GM19467 (cell line): ENCODE results near the gene MT1M.
"Not testable (repeated sequence)": the region's sequence is repeated elsewhere in the genome, so short reads cannot be mapped to it uniquely, and the experiment has no call there.

Experiments used
- ATAC-seq: cut with Tn5 transposase; IDR thresholded peaks from one replicate; pipeline ENCODE4 v1.9.1; 2021; ENCODE audit warnings: mild to moderate bottlenecking, moderate library complexity; ENCODE audit not compliant: unreplicated experiment

The MT1M gene

GRCh38 chr16:56645838-56646237 is 13.4 kb downstream of the MT1M start:
- no peak for ATAC-seq

GRCh38 chr16:56647641-56648431 is 15.4 kb downstream of the MT1M start:
- no peak for ATAC-seq

GRCh38 chr16:56649271-56649670 is 16.8 kb downstream of the MT1M start:
- no peak for ATAC-seq

- ATAC-seq, result no peak
These were observed 17.4 kb downstream of the MT1M start for GRCh38 chr16:56649820-56650219.

GRCh38 chr16:56651586-56651985 is 19.1 kb downstream of the MT1M start, which contains the start of gene MT1B:
Gene MT1B (plus strand): TSS chr16:56651886. CDS start chr16:56651954, 68 bp downstream.
- ATAC-seq, result no peak

GRCh38 chr16:56652600-56652999 is 20.1 kb downstream of the MT1M start:
- no peak for ATAC-seq

GRCh38 chr16:56653218-56653617 is 20.8 kb downstream of the MT1M start:
- ATAC-seq, result no peak

GRCh38 chr16:56657555-56658326 is 25.3 kb downstream of the MT1M start, which contains the start of gene MT1F:
Gene MT1F (plus strand): TSS chr16:56657959. CDS start chr16:56658059, 100 bp downstream.
- ATAC-seq, result no peak

GRCh38 chr16:56658327-56658875 is 25.9 kb downstream of the MT1M start:
- ATAC-seq, result no peak

GRCh38 chr16:56662357-56663354 is 30.2 kb downstream of the MT1M start:
- no peak for ATAC-seq

GRCh38 chr16:56664506-56664905 is 32.0 kb downstream of the MT1M start:
- ATAC-seq, result no peak

- not testable (repeated sequence) for ATAC-seq
These were observed 33.1 kb downstream of the MT1M start for GRCh38 chr16:56665286-56666261.

- no peak for ATAC-seq
These were observed 35.4 kb downstream of the MT1M start, which contains the start of gene MT1G for GRCh38 chr16:56667581-56668571. Gene MT1G (minus strand): TSS chr16:56668065. CDS start chr16:56667993, 72 bp downstream.

- ATAC-seq, result no peak
These were observed 36.8 kb downstream of the MT1M start, which contains the start of gene MT1H for GRCh38 chr16:56669005-56669839. Gene MT1H (plus strand): TSS chr16:56669814. CDS start chr16:56669885, 71 bp downstream.

- ATAC-seq, result no peak
These were observed 37.6 kb downstream of the MT1M start for GRCh38 chr16:56669840-56670619.

- ATAC-seq, result no peak
These were observed 38.1 kb downstream of the MT1M start for GRCh38 chr16:56670620-56670934.
